ENCODE data around the gene AGBL2.
"Not testable (repeated sequence)": the region's sequence is repeated elsewhere in the genome, so short reads cannot be mapped to it uniquely, and the experiment has no call there.

AGBL2 gene

DNA sequence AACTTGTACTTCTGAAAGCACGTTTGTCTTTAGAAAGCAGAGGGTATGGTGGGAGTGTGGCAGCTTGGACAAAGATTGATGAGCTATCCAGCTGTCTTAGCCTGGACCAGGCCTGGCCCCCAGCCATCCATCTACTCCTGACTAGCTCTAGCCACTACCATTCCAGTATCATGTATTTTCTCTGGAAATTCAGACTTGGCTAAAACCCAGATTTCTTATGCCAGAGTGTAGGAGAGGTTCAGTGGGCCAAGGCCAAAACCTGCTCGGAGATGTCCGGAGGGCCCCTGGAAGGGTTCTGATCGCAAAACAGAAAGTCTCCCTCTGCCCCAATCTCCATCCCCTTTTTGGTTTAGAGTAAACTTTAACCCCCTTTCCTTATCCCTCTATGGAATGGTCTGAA is 48.0 kb downstream of the AGBL2 start:
- no peak overlapping the region for H3K27ac ChIP-seq (ENCODE audit: low read depth, low read length, poor library complexity, severe bottlenecking)
- no peak overlapping the region for H3K4me2 ChIP-seq (ENCODE audit: low read length)
- no peak for TF ChIP-seq CTCF (IDR thresholded peaks at IDR 0.05; ENCODE audit: low read length)
- TF ChIP-seq EZH2 (IDR thresholded peaks at IDR 0.05; ENCODE audit: borderline replicate concordance, low read length), result no peak
- H3K27me3 ChIP-seq (ENCODE audit: insufficient read depth, low read length), result no peaks in the 10 kb centered on the region
- no peaks in the 10 kb centered on the region for H3K9me2 ChIP-seq (ENCODE audit: low read depth, low read length)
- no peaks in the 10 kb centered on the region for H3K4me1 ChIP-seq (ENCODE audit: insufficient read depth, low read length, severe bottlenecking)
- no peak overlapping the region for H3K4me3 ChIP-seq (ENCODE audit: low read depth, low read length, poor library complexity, severe bottlenecking)
- H3F3A ChIP-seq (ENCODE audit: insufficient read depth, low read length), result no peaks in the 10 kb centered on the region
- H4K20me1 ChIP-seq (ENCODE audit: insufficient read depth, low read length), result no peaks in the 10 kb centered on the region
- no peaks in the 10 kb centered on the region for H3K9me3 ChIP-seq (ENCODE audit: low read length)
- no peak overlapping the region for H2AFZ ChIP-seq (ENCODE audit: low read length)
- no peaks in the 10 kb centered on the region for H3K79me2 ChIP-seq (ENCODE audit: insufficient read depth, low read length)
- no peak overlapping the region for H3K9ac ChIP-seq (ENCODE audit: low read length)
- H3K36me3 ChIP-seq (ENCODE audit: insufficient read depth, low read length), result no peaks in the 10 kb centered on the region

GRCh38 chr11:47664936-47665335 is 50.2 kb downstream of the AGBL2 start:
- not testable (repeated sequence) for H3K4me3 ChIP-seq (ENCODE audit: low read depth, low read length, poor library complexity, severe bottlenecking); H3K36me3 ChIP-seq (ENCODE audit: insufficient read depth, low read length); H3K9me2 ChIP-seq (ENCODE audit: low read depth, low read length); H3K9ac ChIP-seq (ENCODE audit: low read length); H3K27me3 ChIP-seq (ENCODE audit: insufficient read depth, low read length); H3K27ac ChIP-seq (ENCODE audit: low read depth, low read length, poor library complexity, severe bottlenecking); H3K79me2 ChIP-seq (ENCODE audit: insufficient read depth, low read length); H3K4me2 ChIP-seq (ENCODE audit: low read length); H2AFZ ChIP-seq (ENCODE audit: low read length); H3K9me3 ChIP-seq (ENCODE audit: low read length); H3F3A ChIP-seq (ENCODE audit: insufficient read depth, low read length); H3K4me1 ChIP-seq (ENCODE audit: insufficient read depth, low read length, severe bottlenecking); H4K20me1 ChIP-seq (ENCODE audit: insufficient read depth, low read length)

DNA sequence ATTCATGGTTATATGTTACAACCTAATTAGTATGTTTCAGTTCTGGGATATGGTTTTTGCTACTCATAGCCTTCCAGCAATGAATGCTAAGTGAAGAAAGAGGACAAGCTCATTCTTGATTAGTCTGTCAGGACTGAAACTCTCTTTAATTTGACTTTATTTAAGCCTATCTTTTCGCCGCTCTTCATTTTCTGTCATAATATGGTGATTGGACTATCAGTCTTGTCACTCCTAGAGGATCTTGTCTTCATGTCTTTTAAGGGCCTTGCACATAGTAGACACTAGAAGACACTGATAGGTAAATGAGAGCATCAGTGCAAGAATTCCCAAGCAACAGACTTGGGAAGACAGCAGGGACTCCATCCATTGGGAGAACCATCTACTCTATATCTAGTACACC is 53.9 kb downstream of the AGBL2 start:
- Histone ChIP-seq H4K20me1 (ENCODE audit: insufficient read depth, low read length) (no peaks in the 10 kb centered on the region), H3K27ac (ENCODE audit: low read depth, low read length, poor library complexity, severe bottlenecking) (no peak overlapping the region), H3K9me3 (ENCODE audit: low read length) (no peaks in the 10 kb centered on the region), H3K79me2 (ENCODE audit: insufficient read depth, low read length) (no peaks in the 10 kb centered on the region), H3F3A (ENCODE audit: insufficient read depth, low read length) (no peaks in the 10 kb centered on the region), H3K4me3 (ENCODE audit: low read depth, low read length, poor library complexity, severe bottlenecking) (no peak overlapping the region), H3K27me3 (ENCODE audit: insufficient read depth, low read length) (no peaks in the 10 kb centered on the region), H3K9ac (ENCODE audit: low read length) (no peak overlapping the region), H3K9me2 (ENCODE audit: low read depth, low read length) (no peaks in the 10 kb centered on the region), H2AFZ (ENCODE audit: low read length) (no peak overlapping the region), H3K4me1 (ENCODE audit: insufficient read depth, low read length, severe bottlenecking) (no peaks in the 10 kb centered on the region), H3K36me3 (ENCODE audit: insufficient read depth, low read length) (no peaks in the 10 kb centered on the region), H3K4me2 (ENCODE audit: low read length) (no peak overlapping the region)
- TF ChIP-seq CTCF (IDR thresholded peaks at IDR 0.05; ENCODE audit: low read length) (no peak), EZH2 (IDR thresholded peaks at IDR 0.05; ENCODE audit: borderline replicate concordance, low read length) (no peak)

DNA sequence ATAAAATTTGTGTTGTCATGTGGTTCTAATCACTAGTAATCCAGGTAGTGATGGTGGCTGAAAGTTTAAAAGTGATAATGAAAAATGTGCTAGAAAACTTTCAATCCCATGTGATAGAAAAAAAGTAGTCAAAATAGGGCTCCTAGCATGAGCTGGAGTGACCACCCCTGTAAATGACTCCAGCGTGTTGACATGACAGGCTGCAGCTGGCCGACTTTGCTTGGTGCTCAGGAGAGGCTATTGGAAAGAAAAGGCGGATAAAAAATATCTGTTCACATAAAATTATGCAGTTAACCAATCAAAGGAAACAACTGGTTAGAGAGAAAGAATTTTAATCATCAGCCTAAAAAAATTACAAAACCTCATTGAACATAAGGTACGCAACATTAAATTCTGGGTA is 55.9 kb downstream of the AGBL2 start:
- Histone ChIP-seq H3K9ac (ENCODE audit: low read length) (no peak overlapping the region), H4K20me1 (ENCODE audit: insufficient read depth, low read length) (no peaks in the 10 kb centered on the region), H3K4me3 (ENCODE audit: low read depth, low read length, poor library complexity, severe bottlenecking) (no peak overlapping the region), H3K27me3 (ENCODE audit: insufficient read depth, low read length) (no peaks in the 10 kb centered on the region), H3K9me3 (ENCODE audit: low read length) (no peaks in the 10 kb centered on the region), H3K27ac (ENCODE audit: low read depth, low read length, poor library complexity, severe bottlenecking) (no peak overlapping the region), H3K36me3 (ENCODE audit: insufficient read depth, low read length) (no peaks in the 10 kb centered on the region), H3K9me2 (ENCODE audit: low read depth, low read length) (no peaks in the 10 kb centered on the region), H2AFZ (ENCODE audit: low read length) (no peak overlapping the region), H3K4me2 (ENCODE audit: low read length) (no peak overlapping the region), H3K79me2 (ENCODE audit: insufficient read depth, low read length) (no peaks in the 10 kb centered on the region), H3F3A (ENCODE audit: insufficient read depth, low read length) (no peaks in the 10 kb centered on the region), H3K4me1 (ENCODE audit: insufficient read depth, low read length, severe bottlenecking) (no peaks in the 10 kb centered on the region)
- TF ChIP-seq CTCF (IDR thresholded peaks at IDR 0.05; ENCODE audit: low read length) (no peak), EZH2 (IDR thresholded peaks at IDR 0.05; ENCODE audit: borderline replicate concordance, low read length) (no peak)

All from OCI-LY1 (cell line).